Hair follicular keratinocyte (primary cell): ENCODE data around the gene ARSD. TPM values are rescaled to one million over a fixed set of nuclear protein-coding genes. Genes with fewer than 3 reads are reported as not detected.

ENCODE experiments used
- total RNA-seq: library from RNA; depleted of rRNA; stranded (reverse); fragments of >200 nt; gene quantifications from 2 replicates; pipeline ENCODE4 v1.2.3, GENCODE V29; 2015

The ARSD gene, protein sequence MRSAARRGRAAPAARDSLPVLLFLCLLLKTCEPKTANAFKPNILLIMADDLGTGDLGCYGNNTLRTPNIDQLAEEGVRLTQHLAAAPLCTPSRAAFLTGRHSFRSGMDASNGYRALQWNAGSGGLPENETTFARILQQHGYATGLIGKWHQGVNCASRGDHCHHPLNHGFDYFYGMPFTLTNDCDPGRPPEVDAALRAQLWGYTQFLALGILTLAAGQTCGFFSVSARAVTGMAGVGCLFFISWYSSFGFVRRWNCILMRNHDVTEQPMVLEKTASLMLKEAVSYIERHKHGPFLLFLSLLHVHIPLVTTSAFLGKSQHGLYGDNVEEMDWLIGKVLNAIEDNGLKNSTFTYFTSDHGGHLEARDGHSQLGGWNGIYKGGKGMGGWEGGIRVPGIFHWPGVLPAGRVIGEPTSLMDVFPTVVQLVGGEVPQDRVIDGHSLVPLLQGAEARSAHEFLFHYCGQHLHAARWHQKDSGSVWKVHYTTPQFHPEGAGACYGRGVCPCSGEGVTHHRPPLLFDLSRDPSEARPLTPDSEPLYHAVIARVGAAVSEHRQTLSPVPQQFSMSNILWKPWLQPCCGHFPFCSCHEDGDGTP
- 5.2 and 11.9 TPM in 2 replicates for total RNA-seq

DNA sequence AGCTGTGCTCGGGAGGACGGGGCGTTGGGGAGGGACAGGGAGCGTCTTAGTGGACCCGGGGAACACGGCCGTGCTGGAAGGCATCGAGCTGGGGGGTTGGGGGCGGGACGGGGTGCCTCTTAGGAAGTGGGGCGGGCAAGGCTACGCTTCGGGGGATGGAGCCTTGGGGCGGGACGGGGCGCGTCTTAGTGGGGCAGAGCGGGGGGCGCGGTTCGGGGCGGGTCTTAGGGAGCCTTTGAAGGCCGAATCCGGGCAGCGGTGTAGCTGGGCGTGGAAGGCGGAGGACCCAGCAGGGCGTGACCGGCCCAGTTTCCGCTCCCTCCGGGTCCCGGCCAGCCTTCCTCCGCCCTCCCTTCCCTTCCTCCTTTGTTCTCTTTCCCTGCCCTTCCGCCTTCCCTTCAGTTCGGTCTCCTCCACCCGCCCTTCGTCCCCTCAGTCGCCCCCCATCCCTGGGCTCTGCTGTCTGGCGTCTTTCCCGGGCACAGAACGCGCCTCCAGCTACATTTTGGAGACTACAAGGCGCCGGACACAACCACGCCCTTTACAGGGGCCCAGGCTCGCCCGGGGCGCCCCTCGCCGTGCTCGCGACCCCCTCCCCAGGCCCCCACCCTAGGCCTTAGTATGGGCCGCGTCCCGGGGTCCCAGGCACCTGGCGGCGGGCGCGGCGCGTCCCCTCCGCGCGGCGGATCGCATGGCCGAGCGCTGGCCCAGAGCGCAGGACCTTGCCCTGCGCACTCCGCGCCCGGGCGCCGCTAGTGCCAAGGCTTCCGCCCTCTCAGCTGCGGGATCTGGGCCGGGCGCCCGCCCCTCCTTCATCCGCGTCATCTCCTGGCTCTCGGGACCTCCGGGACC lies at the start of gene ARSD:
TSS of gene ARSD (minus strand) at position 757 of the 852 bp plus-strand sequence. CDS start at position 693, 64 bp downstream.

Other genes with a start within 250 kb of the ARSD start
- 167 and 261 TPM in 2 replicates for gene CD99, start 238.0 kb downstream of the ARSD start, total RNA-seq
- gene XG, start 177.3 kb downstream of the ARSD start, total RNA-seq = 11.8 and 19.7 TPM in 2 replicates
- 0.23 TPM in 1 of 2 replicates, not detected in the other for gene GYG2, start 100.4 kb downstream of the ARSD start, total RNA-seq
- not detected in 2 replicates for gene ARSH, start 77.2 kb upstream of the ARSD start, total RNA-seq
- not detected in 2 replicates for gene ARSF, start 112.1 kb upstream of the ARSD start, total RNA-seq